IPS-NIHi7 (cell line): ENCODE results near the gene DTX3L.
"Not testable (repeated sequence)": the region's sequence is repeated elsewhere in the genome, so short reads cannot be mapped to it uniquely, and the experiment has no call there.

Source experiments
- DNase-seq: peaks from one replicate; pipeline ENCODE4 v3.0.0; 2012; ENCODE audit warnings: mixed read lengths; ENCODE audit errors: extremely low spot score

Gene DTX3L

GRCh38 chr3:122562923-122563716 lies 1.0 kb upstream of the DTX3L start:
- no peak for DNase-seq

- DNase-seq = no peak
Measured at GRCh38 chr3:122563717-122564025, 467 bp upstream of the DTX3L start.

GRCh38 chr3:122568131-122568530 lies 4.0 kb downstream of the DTX3L start:
- not testable (repeated sequence) for DNase-seq

GRCh38 chr3:122568755-122569154 lies 4.6 kb downstream of the DTX3L start:
- no peak for DNase-seq

GRCh38 chr3:122572940-122573412 lies 8.8 kb downstream of the DTX3L start:
- DNase-seq = peak; percentile 31

GRCh38 chr3:122576174-122576940 lies 12.2 kb downstream of the DTX3L start:
- DNase-seq = no peak

- DNase-seq = peak; percentile 38
Measured at GRCh38 chr3:122577409-122578031, 13.4 kb downstream of the DTX3L start, which contains the start of gene PARP15. Gene PARP15, plus strand, starts transcription at chr3:122577650. Its CDS starts 18 bp downstream, at chr3:122577668.

GRCh38 chr3:122578069-122578740 lies 14.1 kb downstream of the DTX3L start:
- DNase-seq = no peak

- no peak for DNase-seq
Measured at GRCh38 chr3:122580470-122580869, 16.3 kb downstream of the DTX3L start.

GRCh38 chr3:122581622-122582021 lies 17.5 kb downstream of the DTX3L start:
- no peak for DNase-seq

- DNase-seq = no peak
Measured at GRCh38 chr3:122582390-122582789, 18.3 kb downstream of the DTX3L start.

GRCh38 chr3:122586098-122586497 lies 22.0 kb downstream of the DTX3L start:
- no peak for DNase-seq

GRCh38 chr3:122586773-122587485 lies 22.8 kb downstream of the DTX3L start:
- no peak for DNase-seq

GRCh38 chr3:122587572-122587971 lies 23.4 kb downstream of the DTX3L start:
- no peak for DNase-seq

GRCh38 chr3:122589297-122589696 lies 25.2 kb downstream of the DTX3L start:
- DNase-seq = no peak

- DNase-seq = no peak
Measured at GRCh38 chr3:122590610-122591009, 26.5 kb downstream of the DTX3L start.

GRCh38 chr3:122594025-122594424 lies 29.9 kb downstream of the DTX3L start:
- no peak for DNase-seq

GRCh38 chr3:122598151-122598550 lies 34.0 kb downstream of the DTX3L start:
- DNase-seq = no peak

GRCh38 chr3:122598556-122598955 lies 34.4 kb downstream of the DTX3L start:
- no peak for DNase-seq

- no peak for DNase-seq
Measured at GRCh38 chr3:122602011-122602710, 38.0 kb downstream of the DTX3L start.

GRCh38 chr3:122603056-122603455 lies 38.9 kb downstream of the DTX3L start:
- DNase-seq = no peak
